SK-N-SH (cell line): Measurements from ENCODE around the gene WDR74. TPM values are rescaled to one million over a fixed set of nuclear protein-coding genes. Genes with fewer than 3 reads are reported as not detected.
A peak's percentile ranks its signal among the peaks of the same experiment; 100 is the strongest.

Source experiments
- POLR2AphosphoS5 ChIP-seq: IDR thresholded peaks from 2 replicates; pipeline ENCODE4 v1.6.1; 2012; ENCODE audit warnings: low read depth, low read length
- USF2 ChIP-seq: fragments of 150-350 bp; IDR thresholded peaks from 2 replicates; pipeline ENCODE4 v1.6.1; 2017; ENCODE audit warnings: antibody characterized with exemption, low read length, low read depth, borderline replicate concordance
- polyA plus RNA-seq, 3 experiments: library from polyadenylated mRNA; depleted of rRNA; stranded (reverse); fragments of >200 nt; gene quantifications; 2 replicates each; pipeline ENCODE4 v1.2.3, GENCODE V29; 2012
- small RNA-seq, 7 experiments: library from RNA; depleted of rRNA; stranded (forward); fragments of <200 nt; gene quantifications; one replicate each; pipeline ENCODE3, GENCODE V24; 2012

The WDR74 gene
- polyA plus RNA-seq, 1 of the 3 experiments (the other 2 are of a cell fraction): 132 TPM

DNA sequence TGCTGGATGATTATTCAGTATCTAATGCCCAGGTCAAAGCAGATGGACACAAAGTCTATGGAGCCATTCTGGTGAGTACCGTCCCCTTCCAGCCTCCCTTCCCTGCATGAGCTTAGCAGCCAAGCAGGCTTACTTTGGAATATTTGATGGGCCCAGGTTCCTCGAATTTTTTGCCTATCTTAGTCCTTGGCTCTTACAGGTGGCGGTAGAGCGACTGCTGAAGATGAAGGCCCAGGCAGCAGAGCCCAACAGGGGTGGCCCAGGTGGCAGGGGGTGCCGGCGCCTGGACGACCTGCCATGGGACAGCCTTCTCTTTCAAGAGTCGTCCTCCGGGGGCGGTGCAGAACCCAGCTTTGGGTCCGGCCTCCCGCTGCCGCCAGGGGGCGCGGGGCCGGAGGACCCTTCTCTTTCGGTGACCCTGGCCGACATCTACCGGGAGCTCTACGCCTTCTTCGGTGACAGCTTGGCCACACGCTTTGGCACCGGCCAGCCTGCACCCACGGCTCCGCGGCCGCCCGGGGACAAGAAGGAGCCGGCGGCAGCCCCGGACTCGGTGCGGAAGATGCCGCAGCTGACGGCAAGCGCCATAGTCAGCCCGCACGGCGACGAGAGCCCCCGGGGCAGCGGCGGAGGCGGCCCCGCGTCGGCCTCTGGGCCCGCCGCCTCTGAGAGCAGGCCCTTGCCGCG, 52.9 kb downstream of the WDR74 start (continued):
- TF ChIP-seq POLR2AphosphoS5 (peak; percentile 27; the same call in 1 of the 2 replicates), USF2 (no peak)
- TF ChIP-seq, all 33 proteins: peak for 14

Small RNA genes lying within 50 kb of the gene (small RNA-seq; reads per million reads assigned to genes)
- gene MIR6514: 0 to 8.5 (median 1.1) reads per million in 7 experiments
- gene RF00099: 0 reads per million in 7 experiments
- gene RNU6-118P: 0 reads per million in 7 experiments
- gene SNORD22: 0 reads per million in 7 experiments
- gene SNORD26: 0 reads per million in 7 experiments
- gene SNORD27: 0 reads per million in 7 experiments
- 0 reads per million in 7 experiments for gene SNORD28
- gene SNORD30: 2.8 to 92.8 (median 40.5) reads per million in 7 experiments

Other genes with a start within 250 kb of the WDR74 start
- 27.3 and 30.0 TPM in 2 replicates for gene TUT1, start 248.1 kb downstream of the WDR74 start, polyA plus RNA-seq (2012; rRNA removed)
- 18.4 and 20.6 TPM in 2 replicates for gene MTA2, start 237.7 kb downstream of the WDR74 start, polyA plus RNA-seq (2012; rRNA removed)
- gene EML3, start 226.8 kb downstream of the WDR74 start, polyA plus RNA-seq (2012; rRNA removed): 43.0 and 47.8 TPM in 2 replicates
- gene ROM1, start 226.3 kb downstream of the WDR74 start, polyA plus RNA-seq (2012; rRNA removed): 7.3 and 7.9 TPM in 2 replicates
- 104 and 116 TPM in 2 replicates for gene B3GAT3, start 217.6 kb downstream of the WDR74 start, polyA plus RNA-seq (2012; rRNA removed)
- gene GANAB, start 193.0 kb downstream of the WDR74 start, polyA plus RNA-seq (2012; rRNA removed): 275 and 332 TPM in 2 replicates
- gene INTS5, start 186.3 kb downstream of the WDR74 start, polyA plus RNA-seq (2012; rRNA removed): 11.7 and 13.4 TPM in 2 replicates
- 90.1 and 126 TPM in 2 replicates for gene C11orf98, start 174.4 kb downstream of the WDR74 start, polyA plus RNA-seq (2012; rRNA removed)
- 9.5 and 11.1 TPM in 2 replicates for gene CSKMT, start 174.3 kb downstream of the WDR74 start, polyA plus RNA-seq (2012; rRNA removed)
- 22.7 and 24.8 TPM in 2 replicates for gene UQCC3, start 167.9 kb downstream of the WDR74 start, polyA plus RNA-seq (2012; rRNA removed)
- gene LBHD1, start 167.3 kb downstream of the WDR74 start, polyA plus RNA-seq (2012; rRNA removed): 9.7 and 12.0 TPM in 2 replicates
- 202 and 256 TPM in 2 replicates for gene UBXN1, start 160.5 kb downstream of the WDR74 start, polyA plus RNA-seq (2012; rRNA removed)
- gene LRRN4CL, start 150.1 kb downstream of the WDR74 start, polyA plus RNA-seq (2012; rRNA removed): 0.08 and 0.10 TPM in 2 replicates
- gene BSCL2, start 132.2 kb downstream of the WDR74 start, polyA plus RNA-seq (2012; rRNA removed): 81.5 and 118 TPM in 2 replicates
- 0.11 and 0.16 TPM in 2 replicates for gene GNG3, start 131.9 kb downstream of the WDR74 start, polyA plus RNA-seq (2012; rRNA removed)
- 31.0 and 33.5 TPM in 2 replicates for gene HNRNPUL2, start 112.1 kb downstream of the WDR74 start, polyA plus RNA-seq (2012; rRNA removed)
- gene TTC9C, start 111.1 kb downstream of the WDR74 start, polyA plus RNA-seq (2012; rRNA removed): 31.3 and 37.5 TPM in 2 replicates
- 2.1 and 3.3 TPM in 2 replicates for gene ZBTB3, start 85.4 kb downstream of the WDR74 start, polyA plus RNA-seq (2012; rRNA removed)
- 268 and 293 TPM in 2 replicates for gene POLR2G, start 78.0 kb downstream of the WDR74 start, polyA plus RNA-seq (2012; rRNA removed)
- 33.6 and 34.4 TPM in 2 replicates for gene TAF6L, start 68.2 kb downstream of the WDR74 start, polyA plus RNA-seq (2012; rRNA removed)
- gene TMEM179B, start 52.2 kb downstream of the WDR74 start, polyA plus RNA-seq (2012; rRNA removed): 69.6 and 73.3 TPM in 2 replicates
- 30.4 and 40.7 TPM in 2 replicates for gene TMEM223, start 47.6 kb downstream of the WDR74 start, polyA plus RNA-seq (2012; rRNA removed)
- 47.6 and 59.7 TPM in 2 replicates for gene NXF1, start 34.1 kb downstream of the WDR74 start, polyA plus RNA-seq (2012; rRNA removed)
- gene STX5, start 7.5 kb downstream of the WDR74 start, polyA plus RNA-seq (2012; rRNA removed): 24.2 and 27.4 TPM in 2 replicates
- not detected in 2 replicates for gene TEX54, start 6.7 kb downstream of the WDR74 start, polyA plus RNA-seq (2012; rRNA removed)
- 212 and 308 TPM in 2 replicates for gene SLC3A2, start 41.3 kb upstream of the WDR74 start, polyA plus RNA-seq (2012; rRNA removed)
- gene CHRM1, start 81.8 kb upstream of the WDR74 start, polyA plus RNA-seq (2012; rRNA removed): not detected in 2 replicates
- gene SLC22A6, start 145.4 kb upstream of the WDR74 start, polyA plus RNA-seq (2012; rRNA removed): not detected in 2 replicates
- not detected in 2 replicates for gene SLC22A8, start 176.3 kb upstream of the WDR74 start, polyA plus RNA-seq (2012; rRNA removed)